Stimulated activated CD8-positive, alpha-beta memory T cell treated with anti-CD3 and anti-CD28 coated beads, Interleukin-7, amount 100 ng/mL, for 48 hours (primary cell): Measurements from ENCODE around the gene SLC7A7.
"Not testable (repeated sequence)": the region's sequence is repeated elsewhere in the genome, so short reads cannot be mapped to it uniquely, and the experiment has no call there.

Experiments
- DNase-seq, 2 donors: peaks; one replicate each; pipeline ENCODE4 v3.0.0-alpha.2; 2020; ENCODE audit warnings: low read depth in 1 of 2; ENCODE audit errors: extremely low read depth in 1 of 2

Gene SLC7A7

DNA sequence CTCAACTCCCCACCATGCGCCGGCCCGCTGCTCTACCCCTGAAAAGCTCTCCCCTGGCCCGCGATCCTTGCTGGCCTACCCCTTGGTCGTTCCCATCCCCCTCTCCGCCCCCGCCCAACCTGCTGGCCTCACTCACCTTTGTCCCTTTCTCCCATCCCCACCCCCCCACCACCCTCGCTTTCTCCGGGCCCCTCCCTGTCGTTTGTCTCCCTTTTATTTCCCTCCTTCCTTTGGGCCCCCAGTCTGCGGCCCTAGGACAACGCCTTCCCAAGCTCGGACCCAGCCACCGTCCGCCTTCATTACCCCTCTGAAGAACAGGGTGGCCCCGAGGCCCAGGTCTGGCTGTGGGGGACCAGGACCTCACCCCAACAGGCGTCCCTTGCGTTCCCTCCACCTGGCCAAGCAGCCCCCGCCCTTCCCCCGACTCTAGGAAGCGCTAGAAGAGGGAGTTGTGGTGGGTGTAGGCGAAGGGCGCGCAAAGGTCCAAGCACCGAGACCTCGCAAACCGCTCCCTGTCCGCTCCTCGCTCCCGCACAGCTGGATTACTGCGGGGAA is 6.9 kb upstream of the SLC7A7 start:
- no peak for DNase-seq

DNA sequence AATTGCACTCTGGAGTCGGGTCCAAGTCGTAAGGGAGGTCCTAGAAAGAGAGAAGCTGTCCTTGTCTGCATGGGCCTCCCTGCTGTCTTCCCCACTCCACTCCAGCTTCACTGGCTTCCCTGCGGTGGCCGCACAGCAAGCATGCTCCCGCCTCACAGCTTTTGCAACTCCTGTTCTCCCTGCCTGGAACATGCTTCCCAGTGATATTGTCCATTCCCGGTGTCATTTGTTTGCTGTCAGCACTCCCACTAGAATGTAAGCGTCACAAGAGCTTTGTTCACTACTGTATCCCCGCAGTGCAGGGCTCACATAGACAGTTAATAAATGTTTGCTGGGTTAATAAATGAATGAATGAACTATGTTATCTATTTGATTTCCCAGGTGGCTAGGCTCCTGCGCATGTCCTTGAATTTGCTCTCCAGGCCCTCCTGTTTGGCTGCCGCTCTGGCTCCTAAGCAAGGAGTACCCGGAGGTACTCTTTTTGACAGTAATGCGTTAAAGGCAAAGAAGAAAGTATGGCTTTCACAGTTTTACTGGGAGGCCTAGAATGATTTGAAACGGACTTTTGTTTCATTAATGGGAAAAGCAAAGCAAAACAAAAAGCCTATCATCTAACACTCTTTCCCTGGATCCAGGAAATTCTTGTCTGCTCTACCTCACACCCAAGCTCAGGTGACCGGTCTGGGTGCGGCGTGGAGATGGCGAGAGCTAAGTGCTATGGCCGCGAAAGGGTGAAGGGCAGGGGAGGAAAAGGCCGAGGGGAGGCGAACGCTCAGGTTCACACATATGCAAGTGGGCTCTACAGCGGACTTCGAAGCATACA is 6.2 kb upstream of the SLC7A7 start:
- DNase-seq = no peak

DNA sequence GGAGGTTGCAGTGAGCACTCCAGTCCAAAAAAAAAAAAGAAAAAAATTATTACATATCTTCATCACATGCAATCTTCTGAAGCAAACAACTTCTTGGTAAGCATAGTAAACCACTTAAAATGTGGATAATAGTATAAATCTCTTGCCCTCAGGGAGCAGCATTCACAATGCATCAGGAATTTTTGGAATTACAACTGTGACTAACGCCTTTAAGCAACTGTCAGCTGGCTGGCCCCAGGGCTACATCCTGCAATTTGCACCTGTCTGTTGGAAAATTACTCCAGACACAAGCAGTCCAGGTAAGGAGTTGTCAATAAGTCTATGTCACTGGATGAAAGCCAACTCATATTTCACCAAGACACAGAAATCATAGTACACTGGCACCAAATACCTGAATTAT is 5.5 kb upstream of the SLC7A7 start:
- DNase-seq = no peak

DNA sequence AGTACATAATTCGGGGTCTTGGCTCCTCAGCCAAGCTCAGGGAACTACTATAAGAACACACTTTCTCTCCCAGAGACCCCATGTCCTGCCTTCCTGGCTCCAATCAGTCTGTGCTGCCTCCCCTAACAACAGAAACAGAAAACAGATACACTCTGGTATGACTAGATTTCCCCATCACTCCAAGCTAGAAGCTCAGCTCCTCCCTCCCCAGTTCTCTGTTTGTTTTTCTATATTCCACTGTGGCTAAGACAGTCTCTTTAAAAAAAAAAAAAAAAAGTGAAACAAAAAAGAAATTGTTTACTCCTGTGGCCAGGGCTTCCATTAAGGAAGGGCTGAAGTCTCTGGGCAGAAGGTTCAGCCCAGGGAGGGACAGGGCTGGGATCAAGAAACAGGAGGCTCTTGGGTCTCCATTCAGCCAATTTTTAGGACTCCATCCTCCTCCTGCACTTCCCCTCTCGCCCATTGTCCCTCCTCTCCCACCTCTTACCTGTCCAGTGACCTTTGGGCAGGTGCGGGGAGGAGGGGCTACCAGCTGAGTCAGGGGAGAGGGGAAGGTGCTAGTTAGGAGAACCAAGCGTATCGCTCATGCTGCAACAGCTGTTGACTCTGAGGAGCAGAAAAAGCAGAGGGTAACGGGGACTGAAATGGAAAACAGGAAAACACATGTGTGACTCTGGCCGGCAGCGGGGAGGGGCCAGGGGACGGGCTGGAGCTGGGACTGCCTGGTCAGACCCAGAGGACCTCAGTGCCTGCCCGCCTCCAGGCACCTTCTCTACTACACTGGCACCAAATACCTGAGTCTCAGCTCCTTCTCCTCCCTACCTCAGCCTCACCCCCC is 4.1 kb upstream of the SLC7A7 start:
- no peak for DNase-seq

DNA sequence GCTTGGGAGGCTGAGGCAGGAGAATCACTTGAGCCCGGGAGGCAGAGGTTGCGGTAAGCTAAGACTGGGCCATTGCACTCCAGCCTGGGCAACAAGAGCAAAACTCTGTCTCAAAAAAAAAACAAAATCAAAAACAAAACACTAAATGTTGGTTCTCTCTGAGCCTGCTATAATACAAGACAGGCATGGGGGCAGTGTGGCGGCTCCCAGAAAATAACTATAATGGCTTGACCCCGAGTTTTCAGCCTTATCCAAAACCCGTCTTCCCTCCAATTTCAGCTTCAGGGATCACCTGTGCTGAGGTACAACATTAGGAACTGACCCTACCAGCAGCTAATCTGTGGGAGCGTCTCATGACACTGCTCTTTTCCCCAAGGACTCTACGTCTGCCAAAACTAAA is 862 bp downstream of the SLC7A7 start:
- DNase-seq = no peak

DNA sequence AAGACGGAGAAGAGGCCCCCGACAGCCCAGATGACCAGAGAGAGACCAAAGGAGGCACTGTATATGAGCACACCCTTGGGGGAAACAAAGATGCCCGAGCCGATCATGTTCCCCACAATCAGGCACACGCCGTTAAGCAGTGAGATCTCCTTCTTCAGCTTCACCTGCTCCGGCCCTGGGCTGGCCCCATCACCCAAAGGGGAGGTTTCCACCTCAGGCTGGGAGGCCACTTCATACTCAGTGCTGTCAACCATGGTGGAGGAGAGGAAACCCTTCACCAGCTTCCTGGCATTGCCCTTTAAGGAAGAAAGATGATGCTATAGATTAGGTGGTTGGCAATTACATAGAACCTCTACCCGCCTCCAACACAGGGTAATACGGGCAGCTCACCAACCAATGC is 2.1 kb downstream of the SLC7A7 start:
- DNase-seq = no peak

DNA sequence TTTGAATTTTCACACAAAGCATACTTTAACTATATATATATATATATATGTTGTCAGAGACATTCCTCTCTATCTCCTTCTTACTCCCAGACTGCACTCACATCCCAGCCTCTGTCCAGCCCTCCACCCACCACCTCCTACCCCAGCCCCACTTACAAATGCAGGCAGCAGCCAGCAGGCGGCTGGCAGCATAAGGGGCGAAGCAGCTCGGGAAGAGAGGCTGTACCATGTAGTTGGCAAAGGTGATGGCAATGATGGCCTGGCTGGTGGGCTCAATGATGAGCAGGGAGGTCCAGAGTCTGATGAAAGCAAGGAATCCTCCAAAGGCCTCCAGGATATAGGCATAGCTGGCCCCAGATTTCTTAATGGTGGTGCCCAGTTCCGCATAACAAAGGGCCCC is 2.5 kb downstream of the SLC7A7 start:
- DNase-seq = no peak

DNA sequence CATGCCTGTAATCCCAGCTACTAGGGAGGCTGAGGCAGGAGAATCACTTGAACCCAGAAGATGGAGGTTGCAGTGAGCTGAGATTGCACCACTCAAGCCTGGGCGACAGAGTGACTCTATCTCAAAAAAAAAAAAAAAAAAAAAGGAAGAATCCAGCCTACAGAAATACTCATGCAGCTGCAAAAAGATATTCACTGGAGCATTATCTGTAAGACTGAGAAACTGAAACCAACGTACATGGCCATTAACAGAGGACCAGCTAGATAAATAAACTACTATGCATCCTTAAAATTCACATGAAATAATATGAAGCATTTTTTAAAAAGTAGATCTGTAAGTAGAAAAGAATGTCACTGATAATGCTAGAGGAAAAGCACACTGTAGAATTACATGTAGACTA is 3.5 kb downstream of the SLC7A7 start:
- no peak for DNase-seq

DNA sequence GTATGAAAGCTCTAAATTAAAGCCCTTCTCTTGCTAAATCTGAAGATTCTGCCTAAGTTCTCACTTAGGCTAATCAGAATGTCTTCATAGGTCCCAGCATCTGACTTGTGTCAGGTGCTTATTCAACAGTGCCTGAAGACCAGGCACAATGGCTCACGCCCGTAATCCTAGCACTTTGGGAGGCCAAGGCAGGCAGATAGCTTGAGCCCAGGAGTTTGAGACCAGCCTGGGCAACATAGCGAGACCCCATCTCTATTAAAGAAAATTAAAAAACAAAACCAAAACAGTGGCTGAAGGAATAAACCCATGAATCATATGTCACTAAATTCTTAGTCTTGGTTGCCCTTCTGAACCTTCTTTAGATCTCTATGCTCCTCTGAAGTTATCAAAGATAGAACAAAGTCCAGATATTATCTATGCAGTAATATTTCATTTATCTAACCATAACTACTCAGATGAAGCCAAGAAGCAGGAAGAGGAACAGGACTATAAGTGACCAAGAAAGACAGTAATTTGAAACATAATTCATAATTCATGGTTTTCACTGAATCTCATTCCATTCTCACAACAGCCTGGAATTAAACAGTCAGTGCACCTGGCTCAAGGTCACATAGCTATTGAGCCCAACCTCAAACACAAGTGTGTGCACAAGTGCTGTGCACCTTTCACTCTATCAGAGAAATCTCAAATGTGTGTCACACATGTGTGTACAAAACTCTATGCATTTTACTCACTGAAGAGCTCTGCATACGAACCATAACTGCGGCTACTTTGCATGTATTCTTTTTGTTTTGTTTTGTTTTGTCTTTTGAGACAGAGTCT is 6.6 kb downstream of the SLC7A7 start:
- DNase-seq = no peak

DNA sequence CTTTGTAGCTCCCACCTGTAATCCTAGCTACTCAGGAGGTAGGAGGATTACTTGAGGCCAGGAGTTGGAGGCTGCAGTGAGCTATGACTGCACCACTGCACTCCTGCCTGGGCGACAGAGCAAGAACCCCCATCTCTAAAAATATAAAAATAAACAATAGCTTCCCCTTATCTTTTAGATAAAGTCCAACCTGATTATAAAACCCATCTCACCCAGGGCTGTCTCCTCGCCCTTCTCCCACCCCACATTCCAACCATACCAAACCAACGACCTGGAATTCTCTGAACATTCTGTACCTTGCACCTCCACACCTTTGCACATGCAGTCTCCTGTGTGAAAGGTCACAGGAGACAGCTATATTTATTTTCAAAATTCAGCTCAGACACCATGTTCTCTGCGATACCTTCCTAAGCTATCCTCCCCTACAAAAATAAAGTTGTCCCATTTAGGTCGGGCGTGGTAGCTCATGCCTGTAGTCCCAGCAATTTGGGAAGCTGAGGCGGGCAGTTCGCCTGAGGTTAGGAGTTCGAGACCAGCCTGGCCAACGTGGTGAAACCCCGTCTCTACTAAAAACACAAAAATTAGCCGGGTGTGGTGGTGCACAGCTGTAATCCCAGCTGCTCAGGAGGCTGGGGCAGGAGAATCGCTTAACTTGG is 7.7 kb downstream of the SLC7A7 start:
- DNase-seq = no peak

DNA sequence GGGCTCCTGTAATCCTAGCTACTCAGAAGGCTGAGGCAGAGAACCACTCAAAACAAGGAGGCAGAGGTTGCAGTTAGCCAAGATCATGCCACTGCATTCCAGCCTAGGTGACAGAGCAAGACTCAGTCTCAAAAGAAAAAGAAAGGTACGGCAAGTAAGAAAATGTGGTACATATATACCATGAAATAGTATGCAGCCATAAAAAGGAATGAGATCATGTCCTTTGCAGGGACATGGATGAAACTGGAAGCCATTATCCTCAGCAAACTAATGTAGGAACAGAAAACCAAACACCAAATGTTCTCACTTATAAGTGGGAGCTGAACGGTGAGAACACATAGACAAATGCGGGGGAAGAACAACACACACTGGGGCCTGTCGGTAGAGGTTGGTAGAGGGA is 10.0 kb downstream of the SLC7A7 start:
- DNase-seq = not testable (repeated sequence)

DNA sequence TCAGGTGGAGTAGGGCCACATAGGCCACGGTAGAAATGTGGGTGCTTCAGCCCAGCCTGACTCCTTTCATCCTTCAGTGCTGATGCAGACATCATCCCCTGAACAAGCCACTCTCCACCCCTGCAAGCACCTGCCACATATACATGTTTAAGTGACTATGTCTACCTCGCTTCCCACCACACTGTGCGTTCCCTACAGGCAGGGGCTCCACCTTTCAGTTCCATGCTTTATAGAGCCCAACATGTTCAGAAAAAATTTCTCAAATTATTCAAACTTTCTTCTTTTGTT is 11.6 kb downstream of the SLC7A7 start:
- DNase-seq = no peak

DNA sequence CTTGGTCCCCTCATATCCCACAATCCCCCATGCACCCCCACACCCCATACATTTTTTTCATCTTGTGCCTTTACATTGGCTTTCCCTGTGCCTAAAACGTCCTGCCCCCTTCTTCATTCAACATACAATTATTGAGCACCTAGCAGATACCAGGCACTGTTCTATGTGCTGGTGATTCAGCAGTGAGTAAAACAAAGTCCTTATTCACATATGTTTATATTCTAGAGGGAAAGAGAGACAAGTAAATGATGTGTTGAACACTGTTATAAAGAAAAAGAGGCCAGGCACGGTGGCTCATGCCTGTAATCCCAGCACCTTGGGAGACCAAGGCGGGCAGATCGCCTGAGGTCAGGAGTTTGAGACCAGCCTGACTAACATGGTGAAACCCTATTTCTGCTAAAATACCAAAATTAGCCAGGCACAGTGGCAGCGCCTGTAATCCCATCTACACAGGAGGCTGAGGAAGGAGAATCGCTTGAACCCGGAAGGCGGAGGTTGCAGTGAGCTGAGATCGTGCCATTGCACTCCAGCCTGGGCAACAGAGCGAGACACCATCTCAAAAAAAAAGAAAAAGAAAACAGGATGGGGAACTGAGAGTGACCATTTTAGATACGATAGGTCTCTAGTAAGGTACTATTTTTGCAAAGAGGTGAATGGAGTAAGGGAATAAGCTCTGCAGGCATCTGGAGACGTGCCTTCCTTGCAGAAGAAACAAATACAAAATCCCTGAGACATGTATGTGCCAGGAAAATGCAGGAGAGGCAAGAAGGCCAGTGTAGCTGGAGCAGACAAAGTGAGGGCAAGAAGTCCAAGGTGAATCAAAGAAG is 12.2 kb downstream of the SLC7A7 start:
- no peak for DNase-seq

DNA sequence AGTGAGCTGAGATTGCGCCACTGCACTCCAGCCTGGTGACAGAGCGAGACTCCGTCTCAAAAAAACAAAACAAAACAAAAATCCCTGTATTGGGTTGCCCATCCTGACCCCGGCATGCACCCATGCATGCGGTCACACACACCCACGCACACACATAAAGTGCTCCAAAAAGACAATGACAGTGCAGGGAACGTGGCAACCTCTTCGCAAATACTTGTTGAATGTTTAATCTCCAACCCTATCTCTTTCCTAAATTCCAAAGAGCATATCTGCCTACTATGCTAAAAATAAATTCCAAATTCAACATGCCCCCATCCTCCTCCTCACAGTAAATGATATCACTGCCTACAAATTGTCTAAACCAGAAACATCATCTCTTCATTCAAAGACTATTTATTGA is 13.5 kb downstream of the SLC7A7 start:
- DNase-seq = no peak

DNA sequence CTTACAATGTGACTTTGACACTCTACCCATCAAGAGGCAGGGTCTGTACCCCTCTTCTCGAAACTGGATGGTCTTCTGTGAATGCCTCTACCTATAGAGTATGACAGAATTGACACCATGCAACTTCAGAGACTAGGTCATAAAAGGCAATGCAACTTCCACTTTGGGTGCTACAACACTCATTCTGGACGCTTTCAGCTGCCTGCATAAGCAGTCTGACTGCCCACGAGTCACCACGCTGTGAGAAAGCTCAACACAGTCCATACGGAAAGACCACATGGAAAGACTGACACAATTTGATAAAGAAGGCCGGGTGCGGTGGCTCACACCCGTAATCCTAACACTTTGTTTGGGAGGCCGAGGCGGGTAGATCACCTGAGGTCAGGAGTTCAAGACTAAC is 14.9 kb downstream of the SLC7A7 start:
- no peak for DNase-seq

DNA sequence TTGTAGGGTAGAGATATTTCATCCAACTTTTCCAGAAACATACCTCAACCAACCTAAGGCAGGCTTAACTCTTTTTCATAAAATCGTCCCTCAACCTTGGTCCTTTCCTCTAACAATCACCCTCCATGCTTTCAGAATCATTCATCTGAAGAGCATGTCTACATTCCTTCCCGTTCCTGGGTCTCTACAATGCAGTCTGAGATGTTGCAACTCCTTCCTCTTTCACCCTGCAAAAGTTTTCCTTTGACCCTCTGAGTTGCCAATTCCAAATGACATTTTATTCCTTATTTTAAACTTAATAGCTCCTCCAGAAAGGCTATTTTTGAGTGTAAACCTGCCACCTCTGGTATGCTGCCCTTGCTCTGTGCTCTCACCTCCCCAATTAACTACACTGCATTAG is 16.7 kb downstream of the SLC7A7 start:
- DNase-seq = no peak

DNA sequence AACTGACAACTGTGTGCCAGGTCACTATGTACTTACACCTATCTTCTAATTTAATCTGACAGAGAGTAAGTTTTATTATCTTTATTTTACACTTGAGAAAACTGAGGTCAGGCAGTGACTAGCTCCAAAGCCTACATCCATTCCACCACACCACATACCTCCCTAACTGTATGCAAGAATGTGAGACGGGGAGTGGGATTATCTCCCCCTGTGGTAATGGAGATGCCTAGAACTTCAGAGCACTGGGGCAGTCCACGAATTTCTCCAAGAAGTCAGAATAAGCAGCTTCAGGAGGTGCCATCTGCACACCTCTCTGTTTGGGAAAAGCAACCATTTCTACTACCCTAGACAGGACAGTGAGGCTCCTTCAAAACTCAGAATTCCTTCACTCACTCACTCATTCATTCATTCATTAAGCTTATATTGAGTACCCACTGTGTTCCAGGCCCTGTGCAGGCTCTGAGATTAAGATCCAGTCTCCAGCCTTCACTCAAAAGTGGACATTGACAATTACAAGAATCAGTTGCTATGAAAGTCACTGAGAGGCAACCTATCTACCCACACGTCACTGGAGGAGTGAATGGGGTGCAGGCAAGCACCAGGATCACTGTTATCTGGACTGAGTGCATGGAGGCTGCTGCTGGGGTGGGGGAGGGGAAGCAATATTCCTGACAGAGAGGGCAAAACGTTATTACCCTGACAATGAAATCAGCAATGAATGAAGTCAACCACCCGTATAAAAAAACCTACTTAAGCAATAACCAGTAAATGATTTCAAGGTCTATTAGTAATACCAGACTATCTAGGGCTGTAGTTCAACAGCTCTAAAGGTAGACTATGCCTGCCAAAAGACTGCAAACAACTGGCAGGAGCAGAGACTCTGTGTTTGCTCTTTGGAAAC is 18.0 kb downstream of the SLC7A7 start:
- DNase-seq = no peak

DNA sequence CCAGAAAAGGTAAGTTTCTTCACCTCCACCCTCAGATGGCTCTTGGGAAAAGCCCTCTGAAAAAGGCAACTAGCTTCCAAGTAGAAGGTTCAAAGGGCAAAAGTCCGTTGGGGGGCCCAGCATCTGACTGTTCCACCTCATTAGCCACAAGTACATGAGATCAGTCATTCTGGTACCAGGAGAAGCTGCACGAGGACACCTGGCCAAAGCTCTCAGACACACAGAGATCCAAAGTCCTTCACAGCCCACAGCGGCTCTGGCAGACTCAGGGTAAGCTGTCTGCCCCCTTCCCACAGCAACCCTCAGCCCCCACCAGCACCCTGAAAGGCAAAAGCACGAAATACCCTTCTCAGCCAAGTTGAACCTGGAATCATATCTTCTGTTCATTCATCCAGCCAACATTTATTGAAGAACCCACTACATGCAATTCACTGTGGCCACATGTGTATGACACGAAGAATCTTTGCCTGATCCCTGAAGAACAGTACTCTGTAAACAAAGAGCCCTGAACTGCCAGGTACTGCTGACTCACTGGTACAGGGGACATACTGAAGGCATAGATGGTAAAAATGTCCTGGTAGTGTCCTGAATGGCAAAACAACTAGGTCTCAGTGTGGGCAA is 19.0 kb downstream of the SLC7A7 start:
- no peak for DNase-seq

DNA sequence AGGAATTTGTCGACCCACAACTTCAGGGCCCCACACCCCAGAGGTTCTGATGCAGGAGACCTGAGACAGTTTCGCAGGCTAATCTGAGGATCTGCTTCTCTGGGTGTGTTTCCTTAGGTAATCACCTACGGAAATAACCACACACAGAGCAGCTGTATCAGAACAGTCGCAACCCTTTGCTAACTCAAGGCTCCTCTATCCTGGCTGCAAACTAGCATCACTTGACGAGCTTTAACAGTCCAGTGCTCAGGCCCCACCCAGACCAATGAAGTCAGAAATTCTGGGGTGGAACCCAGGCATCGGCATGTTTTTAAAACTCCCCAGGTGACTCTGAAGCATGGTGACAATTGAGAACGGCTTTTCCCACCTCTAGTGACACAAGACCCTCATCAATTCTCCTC is 20.7 kb downstream of the SLC7A7 start:
- no peak for DNase-seq
